Measurements from ENCODE around the gene CISH.

Gene CISH, protein sequence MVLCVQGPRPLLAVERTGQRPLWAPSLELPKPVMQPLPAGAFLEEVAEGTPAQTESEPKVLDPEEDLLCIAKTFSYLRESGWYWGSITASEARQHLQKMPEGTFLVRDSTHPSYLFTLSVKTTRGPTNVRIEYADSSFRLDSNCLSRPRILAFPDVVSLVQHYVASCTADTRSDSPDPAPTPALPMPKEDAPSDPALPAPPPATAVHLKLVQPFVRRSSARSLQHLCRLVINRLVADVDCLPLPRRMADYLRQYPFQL

DNA sequence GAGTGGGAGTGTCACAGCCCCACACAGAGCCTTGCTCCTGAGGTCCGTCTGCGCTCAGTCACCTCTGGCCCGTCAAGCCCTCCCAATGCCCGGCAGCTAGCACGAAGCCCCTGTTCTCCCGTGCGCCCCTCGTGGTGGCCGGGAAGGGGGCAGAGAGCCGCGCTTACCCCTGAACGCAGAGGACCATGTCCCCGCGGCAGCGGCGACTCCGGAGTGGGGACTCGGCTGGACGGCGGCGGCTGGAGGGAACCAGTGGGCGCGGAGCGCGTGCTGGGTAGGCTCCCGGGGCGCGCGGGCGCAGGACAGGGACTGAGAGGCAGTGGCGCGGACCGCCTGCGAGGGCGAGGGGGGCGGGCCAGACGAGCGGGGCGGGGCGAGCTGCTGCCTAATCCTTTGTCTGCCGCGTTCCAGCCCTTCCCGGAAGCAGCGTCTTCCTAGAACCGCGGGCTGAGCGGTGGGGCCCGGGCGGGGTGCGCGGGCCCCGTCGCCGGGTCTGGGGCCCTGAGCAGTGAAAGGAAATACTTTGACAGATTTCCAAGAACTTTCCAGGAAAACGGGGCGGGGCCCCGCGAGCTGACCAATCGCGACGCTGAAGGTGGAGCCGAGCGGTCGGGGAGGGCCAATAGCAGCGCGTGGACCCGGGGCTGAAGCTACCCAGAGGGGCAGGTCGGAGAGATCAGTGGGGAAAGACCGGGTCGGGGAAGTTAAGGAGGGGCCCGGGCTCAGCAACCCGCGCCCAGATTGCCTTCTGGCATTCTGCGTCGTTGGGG is at the start of gene CISH:
TSS of gene CISH (minus strand) at position 311 of the 770 bp plus-strand sequence. CDS start at position 187, 124 bp downstream.
- Mint-ChIP-seq H3K9me3 (no peaks in the 10 kb centered on the region), H3K4me3 (peak within 1 kb of the TSS; percentile 96), H3K36me3 (peaks cover 28% of the 10 kb centered on the region), H3K27me3 (no peaks in the 10 kb centered on the region), H3K4me1 (peaks cover 67% of the 10 kb centered on the region), H3K27ac (peak within 1 kb of the TSS; percentile 97)

DNA sequence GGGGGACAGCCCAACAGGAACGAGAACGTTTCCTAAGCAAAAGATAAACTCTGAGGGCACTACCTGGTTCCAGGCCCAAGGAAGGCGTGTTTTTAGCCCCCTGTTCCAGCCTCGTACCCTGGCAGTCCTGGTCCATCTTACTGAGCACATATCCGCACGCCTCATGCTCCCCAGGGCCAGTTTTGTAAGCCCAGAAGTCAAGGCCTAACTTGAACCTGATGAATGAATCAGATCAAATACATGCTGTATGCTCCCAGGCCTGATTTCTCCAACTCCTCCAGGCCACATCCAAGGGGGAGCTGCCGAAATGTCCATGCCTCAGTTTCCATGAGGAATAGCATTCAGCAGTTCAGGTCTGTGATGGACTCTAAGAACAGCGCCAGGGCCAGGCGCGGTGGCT is 48.8 kb upstream of the CISH start:
- H3K4me3 Mint-ChIP-seq, result no peak overlapping the region
- H3K4me1 Mint-ChIP-seq, result peaks cover 7% of the 10 kb centered on the region
- no peaks in the 10 kb centered on the region for H3K9me3 Mint-ChIP-seq
- no peaks in the 10 kb centered on the region for H3K36me3 Mint-ChIP-seq
- no peaks in the 10 kb centered on the region for H3K27me3 Mint-ChIP-seq
- no peak overlapping the region for H3K27ac Mint-ChIP-seq

DNA sequence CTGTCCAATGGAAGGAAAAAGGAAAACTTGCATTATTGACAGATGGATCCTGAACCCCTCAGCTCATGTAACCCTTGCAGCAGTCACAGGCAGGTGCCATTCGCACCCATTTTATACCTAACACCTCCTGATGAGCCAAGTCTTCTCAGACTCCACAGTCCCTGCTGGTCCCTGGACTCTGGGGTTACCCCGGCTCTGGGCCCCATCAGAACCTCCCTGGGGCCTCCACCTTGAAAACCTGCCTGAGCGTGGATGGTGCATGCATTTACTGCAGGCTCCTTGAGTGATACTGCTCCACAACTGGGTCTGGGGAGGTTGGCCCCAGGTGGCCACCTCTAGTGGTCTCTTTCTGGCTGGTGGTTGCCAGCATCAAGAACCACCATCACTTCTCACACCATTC is 47.3 kb upstream of the CISH start:
- Mint-ChIP-seq H3K9me3 (no peaks in the 10 kb centered on the region), H3K4me1 (peaks cover 13% of the 10 kb centered on the region), H3K4me3 (no peak overlapping the region), H3K27me3 (no peaks in the 10 kb centered on the region), H3K27ac (no peak overlapping the region), H3K36me3 (no peaks in the 10 kb centered on the region)

DNA sequence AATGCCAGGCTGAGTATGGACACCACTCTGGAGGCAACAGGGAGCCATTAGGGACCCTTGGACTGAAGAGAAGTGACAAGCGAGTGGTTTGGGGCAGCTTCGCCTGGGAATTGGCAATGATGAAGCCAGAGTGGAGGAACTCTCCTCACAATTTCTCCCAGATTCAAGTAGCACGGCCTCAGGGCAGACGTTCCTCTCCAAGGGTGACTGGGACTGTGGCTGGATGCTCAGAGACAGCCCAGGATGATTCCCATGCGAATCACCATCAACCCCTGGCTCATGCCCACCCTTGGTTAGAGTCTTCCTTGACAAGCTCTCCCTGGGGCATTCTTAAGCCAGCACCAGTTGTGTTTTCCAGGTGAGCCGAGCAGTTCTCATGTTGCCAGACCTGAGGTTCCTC is 46.8 kb upstream of the CISH start:
- Mint-ChIP-seq H3K9me3 (no peaks in the 10 kb centered on the region), H3K4me3 (no peak overlapping the region), H3K4me1 (peaks cover 13% of the 10 kb centered on the region), H3K36me3 (no peaks in the 10 kb centered on the region), H3K27ac (no peak overlapping the region), H3K27me3 (no peaks in the 10 kb centered on the region)

DNA sequence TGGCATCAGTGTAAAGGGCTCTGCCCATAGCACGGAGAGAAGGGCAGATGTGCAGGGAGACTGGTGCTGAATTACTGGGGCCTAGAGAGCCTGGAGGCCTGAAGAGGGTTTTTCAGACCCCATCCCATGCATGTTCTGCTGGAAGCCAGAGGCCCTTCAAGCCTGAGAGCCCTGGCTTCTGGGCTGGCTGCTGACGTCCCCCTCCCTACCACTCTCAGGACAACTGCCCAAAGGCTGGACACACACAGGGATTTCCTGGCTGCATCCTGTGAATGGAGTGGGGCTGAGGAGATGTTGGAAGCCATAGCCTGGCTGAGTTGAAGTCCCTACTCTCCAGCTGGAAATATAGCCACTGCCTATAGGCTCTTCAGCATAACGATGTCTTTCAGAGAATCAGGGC is 46.2 kb upstream of the CISH start:
- Mint-ChIP-seq H3K27ac (no peak overlapping the region), H3K9me3 (no peaks in the 10 kb centered on the region), H3K4me1 (peaks cover 13% of the 10 kb centered on the region), H3K36me3 (no peaks in the 10 kb centered on the region), H3K27me3 (no peaks in the 10 kb centered on the region), H3K4me3 (no peak overlapping the region)

DNA sequence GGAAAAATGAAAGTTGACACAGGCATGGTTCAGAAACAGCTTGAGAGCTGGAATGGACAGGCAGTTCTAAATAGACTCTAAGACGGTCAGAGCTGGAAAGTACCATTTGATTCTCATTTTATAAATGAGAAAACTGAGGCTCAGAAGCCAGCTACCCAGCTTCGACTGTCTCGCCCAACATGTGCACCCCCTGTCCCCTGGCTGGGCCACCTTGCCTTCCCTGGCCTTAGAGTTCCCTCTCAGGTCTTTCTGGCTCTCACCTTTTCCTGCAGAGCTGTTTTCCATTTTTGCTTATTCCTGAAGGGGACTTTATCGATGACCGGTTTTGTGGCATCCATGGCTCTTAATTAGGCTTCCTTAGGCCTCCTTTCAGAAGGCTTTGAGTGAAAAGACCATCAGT is 45.8 kb upstream of the CISH start:
- H3K4me3 Mint-ChIP-seq, result no peak overlapping the region
- no peak overlapping the region for H3K27ac Mint-ChIP-seq
- no peaks in the 10 kb centered on the region for H3K9me3 Mint-ChIP-seq
- H3K4me1 Mint-ChIP-seq, result peaks cover 13% of the 10 kb centered on the region
- no peaks in the 10 kb centered on the region for H3K36me3 Mint-ChIP-seq
- H3K27me3 Mint-ChIP-seq, result no peaks in the 10 kb centered on the region

DNA sequence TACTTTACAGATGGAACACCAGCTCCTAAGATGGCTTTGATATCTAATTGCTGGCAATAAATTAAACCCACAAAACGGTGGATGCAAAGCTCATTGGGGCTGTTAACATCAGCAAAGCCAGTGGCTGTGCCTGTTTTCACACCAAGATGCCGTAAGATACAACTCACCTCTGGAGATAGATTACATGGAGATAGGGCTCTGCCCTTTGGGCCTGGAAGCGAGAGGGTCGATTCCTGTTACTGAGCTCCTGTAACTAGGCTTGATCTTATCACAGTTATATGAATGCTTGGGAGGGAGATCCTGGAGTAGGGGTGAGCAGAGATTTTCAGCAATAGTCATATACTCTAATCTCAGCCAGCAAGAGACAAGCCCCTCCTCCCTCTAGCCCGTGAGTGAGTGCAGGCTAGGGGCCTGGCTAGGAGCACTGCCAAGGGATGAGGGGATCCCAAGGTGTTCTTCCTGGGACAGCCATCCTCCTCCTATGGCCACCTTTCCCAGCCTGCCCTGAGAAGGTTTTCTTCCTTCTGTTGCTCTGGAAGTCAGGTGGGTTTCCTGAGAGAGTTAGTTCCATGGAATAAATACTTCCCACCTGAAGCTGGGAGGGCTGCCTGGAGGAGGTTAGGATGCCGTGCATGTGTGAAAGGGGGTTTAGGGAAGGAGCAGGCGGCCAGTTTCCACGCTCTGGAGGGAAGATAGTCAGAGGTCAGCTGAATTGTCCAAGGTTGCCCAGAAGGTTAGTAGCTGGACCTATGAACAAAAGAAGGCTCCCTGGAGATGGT is 45.0 kb upstream of the CISH start:
- H3K27me3 Mint-ChIP-seq, result no peaks in the 10 kb centered on the region
- H3K9me3 Mint-ChIP-seq, result no peaks in the 10 kb centered on the region
- peak overlapping the region; percentile 24 for H3K27ac Mint-ChIP-seq
- H3K4me1 Mint-ChIP-seq, result peaks cover 13% of the 10 kb centered on the region
- no peaks in the 10 kb centered on the region for H3K36me3 Mint-ChIP-seq
- H3K4me3 Mint-ChIP-seq, result no peak overlapping the region

DNA sequence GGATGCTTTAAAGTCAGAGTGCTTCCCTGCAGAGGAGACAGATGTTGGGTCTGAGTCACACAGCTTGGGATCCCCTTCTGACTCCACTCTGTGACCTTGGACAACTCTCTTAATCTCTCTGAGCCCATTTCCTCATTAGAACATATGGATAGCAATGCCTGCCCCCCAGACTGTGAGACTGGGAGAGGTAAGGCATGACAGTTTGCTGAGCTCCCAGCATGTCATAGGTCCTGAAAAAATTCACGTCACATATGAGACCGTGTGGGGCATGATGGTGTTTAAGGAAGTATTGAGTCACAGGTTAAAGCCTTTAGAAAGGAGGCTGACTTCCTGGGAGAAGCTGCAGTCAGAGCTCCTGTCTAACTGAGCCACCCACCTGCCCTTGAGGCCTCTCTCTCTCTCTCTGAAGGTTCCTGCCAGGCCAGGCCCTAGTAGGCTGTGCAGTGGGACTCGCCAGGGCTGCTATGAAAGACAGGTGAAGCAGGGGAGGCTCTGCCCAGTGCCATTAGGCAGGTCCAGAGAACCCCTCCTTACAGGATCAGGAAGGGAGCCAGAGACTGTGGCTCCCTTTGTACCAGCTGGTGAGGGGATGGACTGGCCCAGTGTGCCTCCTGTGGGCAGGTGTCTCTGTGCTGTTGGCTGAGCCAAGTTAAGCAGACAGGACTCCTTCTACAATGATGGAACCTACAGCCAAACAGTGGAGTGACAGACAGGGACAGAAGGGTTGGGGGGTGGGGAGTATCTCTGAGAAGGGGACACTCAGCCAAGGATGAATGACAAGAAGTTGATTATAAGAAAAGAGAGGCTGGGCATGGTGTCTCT is 43.6 kb upstream of the CISH start:
- peaks cover 13% of the 10 kb centered on the region for H3K4me1 Mint-ChIP-seq
- H3K27ac Mint-ChIP-seq, result peak overlapping the region; percentile 85
- H3K27me3 Mint-ChIP-seq, result no peaks in the 10 kb centered on the region
- H3K9me3 Mint-ChIP-seq, result no peaks in the 10 kb centered on the region
- H3K36me3 Mint-ChIP-seq, result no peaks in the 10 kb centered on the region
- H3K4me3 Mint-ChIP-seq, result no peak overlapping the region

DNA sequence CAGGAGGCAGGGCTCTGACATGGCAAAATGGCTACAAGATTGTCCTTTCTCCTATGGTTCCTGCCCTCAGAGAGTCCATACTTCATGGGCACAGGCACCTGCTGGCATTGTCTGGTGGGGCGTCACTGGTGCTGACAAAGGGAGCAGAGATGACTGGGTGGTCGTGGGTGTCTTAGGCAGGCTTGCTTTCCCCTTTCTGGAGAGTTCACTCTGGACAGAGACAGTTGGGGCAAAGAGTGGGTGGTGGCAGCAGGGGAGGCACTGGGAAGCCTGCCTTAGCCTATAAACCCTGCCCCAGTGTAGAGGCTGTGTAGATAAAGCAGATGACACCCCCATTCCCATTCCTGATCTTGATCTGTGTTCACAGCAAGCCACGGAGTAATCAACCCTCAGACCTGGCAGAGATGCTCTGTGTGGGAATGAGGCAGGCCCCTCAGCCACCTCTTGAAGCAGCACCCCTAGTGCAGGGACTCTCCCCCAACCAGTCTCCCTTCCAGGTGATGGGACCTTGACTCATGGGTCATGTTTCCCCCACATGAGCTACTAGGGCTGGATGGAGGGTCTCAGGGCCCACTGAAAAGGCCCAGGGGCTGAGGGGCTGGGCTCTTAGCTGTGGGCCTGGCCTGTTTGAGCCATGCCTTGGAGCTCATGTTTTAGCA is 42.5 kb upstream of the CISH start:
- no peaks in the 10 kb centered on the region for H3K9me3 Mint-ChIP-seq
- H3K36me3 Mint-ChIP-seq, result no peaks in the 10 kb centered on the region
- H3K4me1 Mint-ChIP-seq, result peaks cover 13% of the 10 kb centered on the region
- no peak overlapping the region for H3K4me3 Mint-ChIP-seq
- peak overlapping the region; percentile 55 for H3K27ac Mint-ChIP-seq
- no peaks in the 10 kb centered on the region for H3K27me3 Mint-ChIP-seq

DNA sequence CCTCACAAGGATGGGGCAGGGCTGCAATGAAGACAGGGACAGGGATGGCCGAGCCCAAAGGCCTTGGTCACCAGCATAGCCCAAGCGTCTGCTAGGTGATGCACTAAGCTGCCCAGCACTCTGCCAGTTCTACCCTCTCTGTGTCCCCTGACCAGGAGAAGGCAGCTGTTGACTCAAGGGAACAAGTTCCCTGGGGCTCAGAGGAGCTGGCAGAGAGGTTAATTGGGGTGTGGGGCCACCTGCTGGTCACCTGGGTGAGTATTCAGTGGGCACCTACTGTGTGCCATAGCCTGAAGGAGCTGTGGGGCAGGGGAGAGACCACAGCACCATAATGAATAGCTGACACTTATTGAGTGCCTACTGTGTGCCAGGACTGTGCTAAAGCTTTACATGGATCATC is 41.1 kb upstream of the CISH start:
- no peak overlapping the region for H3K27ac Mint-ChIP-seq

DNA sequence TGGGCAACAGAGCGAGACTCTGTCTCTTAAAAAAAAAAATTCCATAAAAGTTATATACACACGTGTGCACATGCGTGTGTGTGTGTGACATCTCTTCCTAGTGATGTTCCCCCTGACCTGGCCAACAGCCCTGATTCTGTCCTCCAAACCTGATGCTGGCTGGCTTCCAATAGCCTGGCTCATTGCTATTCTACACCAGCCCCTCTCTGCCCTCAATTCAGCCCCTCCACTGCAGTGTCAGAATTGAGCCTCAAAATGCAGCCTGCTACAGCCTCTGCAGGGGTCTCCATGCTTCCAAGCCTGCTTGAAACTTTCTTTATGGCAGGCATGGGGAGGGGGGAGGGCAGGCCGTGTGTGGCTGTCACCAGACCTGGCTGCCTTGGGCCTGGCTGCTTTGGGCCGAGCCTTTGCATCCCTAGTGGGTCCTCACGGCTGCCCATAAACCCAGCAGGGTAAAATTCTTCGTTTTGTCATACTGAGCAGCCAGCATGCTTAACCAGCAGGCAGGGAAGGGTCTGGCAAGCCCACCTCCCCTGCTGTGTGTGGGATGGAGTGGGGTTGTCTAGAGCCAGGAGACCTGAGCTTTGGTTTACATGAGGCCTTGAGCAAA is 40.5 kb upstream of the CISH start:
- H3K27me3 Mint-ChIP-seq, result no peaks in the 10 kb centered on the region
- no peaks in the 10 kb centered on the region for H3K9me3 Mint-ChIP-seq
- peaks cover 13% of the 10 kb centered on the region for H3K4me1 Mint-ChIP-seq
- H3K27ac Mint-ChIP-seq, result peak overlapping the region; percentile 74
- H3K4me3 Mint-ChIP-seq, result no peak overlapping the region
- H3K36me3 Mint-ChIP-seq, result no peaks in the 10 kb centered on the region

More for the DNA sequence above, 41.1 kb upstream of the CISH start:
- Mint-ChIP-seq H3K9me3 (no peaks in the 10 kb centered on the region), H3K4me1 (peaks cover 13% of the 10 kb centered on the region), H3K27me3 (no peaks in the 10 kb centered on the region), H3K4me3 (no peak overlapping the region), H3K36me3 (no peaks in the 10 kb centered on the region)

DNA sequence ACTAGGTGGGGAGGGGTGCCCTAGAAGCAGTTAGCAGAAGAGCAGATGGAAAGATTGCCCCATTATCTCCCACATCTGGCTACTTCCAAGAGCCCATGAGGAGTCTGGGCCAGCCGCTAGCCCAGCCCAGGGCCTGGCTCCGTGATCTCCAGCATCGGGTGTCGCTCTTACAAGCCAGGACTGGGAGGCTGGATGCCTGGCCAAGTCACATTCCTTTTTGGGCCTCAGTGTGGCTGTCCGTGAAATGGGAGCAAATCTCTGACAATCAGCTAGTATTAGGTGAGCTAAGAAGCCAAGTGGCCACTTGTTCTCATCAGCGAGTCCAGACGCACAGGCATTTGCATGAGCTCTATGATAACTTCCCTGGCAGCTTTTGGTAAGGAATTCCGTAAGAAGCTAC is 39.9 kb upstream of the CISH start:
- H3K9me3 Mint-ChIP-seq, result no peaks in the 10 kb centered on the region
- no peak overlapping the region for H3K27ac Mint-ChIP-seq
- peaks cover 13% of the 10 kb centered on the region for H3K4me1 Mint-ChIP-seq
- H3K36me3 Mint-ChIP-seq, result no peaks in the 10 kb centered on the region
- H3K4me3 Mint-ChIP-seq, result no peak overlapping the region
- H3K27me3 Mint-ChIP-seq, result no peaks in the 10 kb centered on the region

DNA sequence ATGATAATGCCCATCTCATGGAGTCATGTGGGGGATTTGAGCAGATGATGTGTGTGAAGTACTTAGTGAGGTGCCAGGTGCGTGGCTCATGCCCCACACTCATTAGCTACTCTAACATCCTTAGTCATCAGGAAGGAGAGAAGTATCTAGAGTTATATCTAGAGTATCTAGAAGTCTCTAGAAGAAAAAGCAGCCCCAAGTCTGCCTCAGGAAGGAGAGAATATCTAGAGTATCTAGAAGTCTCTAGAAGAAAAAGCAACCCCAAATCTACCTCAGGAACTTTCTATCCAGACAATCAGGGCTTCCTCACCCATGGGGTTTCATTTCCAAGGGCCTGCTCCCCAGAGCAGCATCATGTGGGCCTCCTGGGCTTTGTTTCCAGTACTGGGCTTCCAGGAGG is 38.4 kb upstream of the CISH start:
- no peaks in the 10 kb centered on the region for H3K9me3 Mint-ChIP-seq
- no peak overlapping the region for H3K4me3 Mint-ChIP-seq
- H3K27me3 Mint-ChIP-seq, result no peaks in the 10 kb centered on the region
- no peaks in the 10 kb centered on the region for H3K36me3 Mint-ChIP-seq
- H3K4me1 Mint-ChIP-seq, result peaks cover 7% of the 10 kb centered on the region
- peak overlapping the region; percentile 84 for H3K27ac Mint-ChIP-seq

DNA sequence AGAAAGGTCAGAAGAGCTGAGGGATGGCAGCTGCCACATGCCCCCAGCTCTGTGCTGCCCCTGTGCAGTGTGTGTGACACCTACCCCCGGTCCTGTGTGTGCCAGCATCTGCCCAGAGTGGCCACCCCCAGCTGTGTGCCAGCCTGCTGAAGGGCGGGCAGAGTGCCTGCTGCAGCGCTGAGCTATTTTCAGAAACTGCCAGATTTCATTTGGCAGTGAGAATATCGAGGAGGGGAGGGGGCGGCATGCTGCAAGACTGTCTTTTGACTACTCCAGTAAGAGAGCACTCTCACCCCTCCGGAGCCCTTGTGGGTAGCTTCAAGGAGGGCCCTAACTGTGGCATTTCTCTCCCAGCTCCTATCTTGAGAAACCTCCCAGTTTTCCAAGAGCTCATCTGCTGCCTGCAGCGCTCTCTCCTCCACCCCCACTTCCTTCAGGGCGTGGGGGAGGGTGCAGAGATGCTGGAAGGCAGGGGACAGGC is 37.9 kb upstream of the CISH start:
- Mint-ChIP-seq H3K27ac (peak overlapping the region; percentile 41), H3K36me3 (no peaks in the 10 kb centered on the region), H3K27me3 (no peaks in the 10 kb centered on the region), H3K4me1 (peaks cover 1% of the 10 kb centered on the region), H3K4me3 (no peak overlapping the region), H3K9me3 (no peaks in the 10 kb centered on the region)

All from activated naive CD4-positive, alpha-beta T cell treated with anti-CD3 and anti-CD28 coated beads, Interleukin-2, amount 50 U/mL, for 24 hours (primary cell).